Colonic mucosa (tissue), 4 donors: Measurements from ENCODE around the gene CYTH3. TPM values are rescaled to one million over a fixed set of nuclear protein-coding genes. Genes with fewer than 3 reads are reported as not detected.

Source experiments
- DNase-seq: peaks from one replicate; pipeline ENCODE4 v3.0.0-alpha.2; 2020
- H3K27ac ChIP-seq: fragments of 200-600 bp; one replicate; pipeline ENCODE4 v1.8.0; 2021
- H3K27me3 ChIP-seq: fragments of 200-600 bp; one replicate; pipeline ENCODE4 v1.8.0; 2021
- H3K36me3 ChIP-seq: fragments of 200-600 bp; one replicate; pipeline ENCODE4 v1.8.0; 2021
- H3K4me1 ChIP-seq: fragments of 200-600 bp; one replicate; pipeline ENCODE4 v1.8.0; 2021; ENCODE audit warnings: mild to moderate bottlenecking
- H3K4me3 ChIP-seq: fragments of 200-600 bp; one replicate; pipeline ENCODE4 v1.8.0; 2021
- H3K9ac ChIP-seq, 2 donors: one replicate each; pipeline ENCODE4 v1.7.0; 2013; ENCODE audit warnings: control low read depth in 2 of 2, low read depth in 2 of 2, low read length in 2 of 2
- H3K9me3 ChIP-seq: fragments of 200-600 bp; one replicate; pipeline ENCODE4 v1.8.0; 2021
- intact Hi-C: fragments of 100-400 bp; cut with DNase I; formaldehyde crosslinking; loops from one replicate; pipeline ENCODE4 v1.14.1; 2022
- total RNA-seq, 2 donors: library from RNA; stranded (reverse); fragmentation: NEBNext Ultra II Directional in 1 of 2; extraction: Animal tissue kit (Norgen Biotek cat#: 25700) in 1 of 2; gene quantifications; one replicate each; pipeline ENCODE4 v1.2.1, GENCODE V29; 2021
- TF ChIP-seq, protein P1 (sequence below): fragments of 200-600 bp; IDR thresholded peaks from one replicate; pipeline ENCODE4 v1.8.0; 2022; ENCODE audit warnings: antibody characterized with exemption, mild to moderate bottlenecking
- donor health status: healthy.
- donor health status: DM: no; HTN: no; CAD: no.
- donor health status: DM: no; HTN: no; CAD: no.

The CYTH3 gene
- total RNA-seq, 2 donors from 2014 or later, result 9.1 to 11.3 TPM

DNA sequence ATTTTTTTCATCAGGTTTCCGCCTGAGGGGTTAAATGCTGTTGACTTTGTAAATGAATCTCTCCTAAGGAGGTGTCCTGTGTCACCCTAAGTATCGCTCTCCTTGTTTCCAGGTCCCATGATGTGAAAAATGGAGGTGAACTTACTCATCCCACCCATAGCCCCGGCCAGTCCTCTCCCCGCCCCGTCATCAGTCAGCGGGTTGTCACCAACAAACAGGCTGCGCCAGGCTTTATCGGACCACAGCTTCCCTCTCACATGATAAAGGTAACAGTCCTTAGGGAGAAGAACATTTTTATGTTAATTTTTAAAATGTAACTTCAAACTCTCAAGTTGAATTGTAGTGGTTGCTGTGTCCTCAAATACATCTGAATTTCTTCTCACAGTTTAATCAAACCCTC is 124.8 kb downstream of the CYTH3 start:
- TF ChIP-seq, protein P1, sequence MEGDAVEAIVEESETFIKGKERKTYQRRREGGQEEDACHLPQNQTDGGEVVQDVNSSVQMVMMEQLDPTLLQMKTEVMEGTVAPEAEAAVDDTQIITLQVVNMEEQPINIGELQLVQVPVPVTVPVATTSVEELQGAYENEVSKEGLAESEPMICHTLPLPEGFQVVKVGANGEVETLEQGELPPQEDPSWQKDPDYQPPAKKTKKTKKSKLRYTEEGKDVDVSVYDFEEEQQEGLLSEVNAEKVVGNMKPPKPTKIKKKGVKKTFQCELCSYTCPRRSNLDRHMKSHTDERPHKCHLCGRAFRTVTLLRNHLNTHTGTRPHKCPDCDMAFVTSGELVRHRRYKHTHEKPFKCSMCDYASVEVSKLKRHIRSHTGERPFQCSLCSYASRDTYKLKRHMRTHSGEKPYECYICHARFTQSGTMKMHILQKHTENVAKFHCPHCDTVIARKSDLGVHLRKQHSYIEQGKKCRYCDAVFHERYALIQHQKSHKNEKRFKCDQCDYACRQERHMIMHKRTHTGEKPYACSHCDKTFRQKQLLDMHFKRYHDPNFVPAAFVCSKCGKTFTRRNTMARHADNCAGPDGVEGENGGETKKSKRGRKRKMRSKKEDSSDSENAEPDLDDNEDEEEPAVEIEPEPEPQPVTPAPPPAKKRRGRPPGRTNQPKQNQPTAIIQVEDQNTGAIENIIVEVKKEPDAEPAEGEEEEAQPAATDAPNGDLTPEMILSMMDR, result no peak

DNA sequence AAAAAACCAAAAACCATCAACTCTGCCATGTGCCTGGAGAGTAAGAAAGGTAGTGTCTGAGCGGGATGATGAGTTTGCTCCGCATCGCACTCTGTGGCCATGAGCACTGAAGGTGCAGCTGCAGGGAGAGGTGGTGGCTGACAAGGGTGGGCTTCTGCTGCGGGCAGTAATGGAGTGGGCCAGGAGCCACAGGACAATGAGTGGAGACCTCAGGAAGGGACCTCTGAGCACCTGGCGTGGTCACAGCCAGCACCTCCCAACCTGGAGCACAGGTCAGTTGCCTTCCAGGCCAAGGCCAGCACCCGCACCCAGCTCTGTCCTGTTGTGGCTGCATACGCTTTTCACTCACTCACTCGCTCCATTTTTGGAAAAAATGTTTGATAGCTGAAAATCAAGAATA is 125.8 kb downstream of the CYTH3 start:
- Histone ChIP-seq H3K27me3 (no peaks in the 10 kb centered on the region), H3K9me3 (no peaks in the 10 kb centered on the region), H3K4me1 (no peaks in the 10 kb centered on the region), H3K27ac (no peak overlapping the region), H3K9ac (no peak overlapping the region), H3K36me3 (peaks cover 3% of the 10 kb centered on the region), H3K4me3 (no peak overlapping the region)
- no peak for DNase-seq
- TF ChIP-seq, protein P1, result no peak
- intact Hi-C loops, result no loop called here

More for the DNA sequence above, 124.8 kb downstream of the CYTH3 start:
- Histone ChIP-seq H3K9me3 (no peaks in the 10 kb centered on the region), H3K4me3 (no peak overlapping the region), H3K4me1 (no peaks in the 10 kb centered on the region), H3K9ac (no peak overlapping the region), H3K27ac (no peak overlapping the region), H3K36me3 (peaks cover 3% of the 10 kb centered on the region), H3K27me3 (no peaks in the 10 kb centered on the region)
- no peak for DNase-seq
- intact Hi-C loops, result no loop called here

DNA sequence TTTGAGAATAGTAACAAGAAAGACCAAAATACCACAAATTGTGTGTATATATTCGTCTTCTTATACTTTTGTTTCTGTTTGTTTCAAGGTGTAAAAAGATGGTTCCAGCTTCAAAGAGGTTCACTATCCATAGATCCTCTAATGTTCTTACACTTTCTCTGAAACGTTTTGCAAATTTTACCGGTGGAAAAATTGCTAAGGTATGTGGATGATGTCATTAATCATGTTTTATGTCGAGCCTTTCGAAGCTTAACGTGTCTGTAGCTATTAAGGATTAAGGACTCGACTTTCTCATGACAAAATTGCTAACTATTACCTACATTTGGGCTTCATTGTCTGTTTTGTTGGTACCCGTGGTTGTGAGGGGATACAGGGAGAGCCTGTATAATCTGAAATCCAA is 128.4 kb downstream of the CYTH3 start:
- no peak for DNase-seq
- H3K9ac ChIP-seq, result no peak overlapping the region
- H3K4me1 ChIP-seq, result no peaks in the 10 kb centered on the region
- intact Hi-C loops, result no loop called here
- no peaks in the 10 kb centered on the region for H3K27me3 ChIP-seq
- TF ChIP-seq, protein P1, result no peak
- no peak overlapping the region for H3K27ac ChIP-seq
- H3K4me3 ChIP-seq, result no peak overlapping the region
- H3K9me3 ChIP-seq, result no peaks in the 10 kb centered on the region
- peaks cover 7% of the 10 kb centered on the region for H3K36me3 ChIP-seq

DNA sequence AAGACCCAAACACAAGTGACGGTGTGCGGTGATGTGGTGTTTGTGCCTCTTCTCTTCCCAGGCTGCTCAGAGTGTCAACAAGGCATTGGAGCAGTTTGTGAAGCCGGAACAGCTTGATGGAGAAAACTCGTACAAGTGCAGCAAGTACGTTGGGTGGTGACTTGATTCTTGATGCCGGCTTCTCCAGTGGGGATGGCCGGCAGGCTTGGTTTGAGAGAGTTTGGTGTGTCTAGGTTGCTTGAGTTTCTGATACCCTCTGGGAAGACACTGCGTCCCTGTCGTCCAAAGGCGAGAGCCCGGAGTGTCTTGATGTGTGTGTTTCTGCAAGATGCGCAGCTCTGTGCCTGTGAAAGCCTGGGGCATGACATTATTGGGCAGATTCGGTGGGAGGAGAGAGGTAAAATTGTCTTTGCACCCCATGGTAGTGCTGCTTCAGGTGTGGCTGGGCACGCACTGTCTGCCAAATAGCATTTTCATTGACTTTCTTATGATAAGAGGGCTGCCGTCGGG is 129.5 kb downstream of the CYTH3 start:
- Histone ChIP-seq H3K9ac (no peak overlapping the region), H3K4me3 (no peak overlapping the region), H3K4me1 (no peaks in the 10 kb centered on the region), H3K9me3 (no peaks in the 10 kb centered on the region), H3K27ac (no peak overlapping the region), H3K36me3 (peaks cover 7% of the 10 kb centered on the region), H3K27me3 (no peaks in the 10 kb centered on the region)
- intact Hi-C loops, result no loop called here
- DNase-seq, result no peak
- TF ChIP-seq, protein P1, result no peak

DNA sequence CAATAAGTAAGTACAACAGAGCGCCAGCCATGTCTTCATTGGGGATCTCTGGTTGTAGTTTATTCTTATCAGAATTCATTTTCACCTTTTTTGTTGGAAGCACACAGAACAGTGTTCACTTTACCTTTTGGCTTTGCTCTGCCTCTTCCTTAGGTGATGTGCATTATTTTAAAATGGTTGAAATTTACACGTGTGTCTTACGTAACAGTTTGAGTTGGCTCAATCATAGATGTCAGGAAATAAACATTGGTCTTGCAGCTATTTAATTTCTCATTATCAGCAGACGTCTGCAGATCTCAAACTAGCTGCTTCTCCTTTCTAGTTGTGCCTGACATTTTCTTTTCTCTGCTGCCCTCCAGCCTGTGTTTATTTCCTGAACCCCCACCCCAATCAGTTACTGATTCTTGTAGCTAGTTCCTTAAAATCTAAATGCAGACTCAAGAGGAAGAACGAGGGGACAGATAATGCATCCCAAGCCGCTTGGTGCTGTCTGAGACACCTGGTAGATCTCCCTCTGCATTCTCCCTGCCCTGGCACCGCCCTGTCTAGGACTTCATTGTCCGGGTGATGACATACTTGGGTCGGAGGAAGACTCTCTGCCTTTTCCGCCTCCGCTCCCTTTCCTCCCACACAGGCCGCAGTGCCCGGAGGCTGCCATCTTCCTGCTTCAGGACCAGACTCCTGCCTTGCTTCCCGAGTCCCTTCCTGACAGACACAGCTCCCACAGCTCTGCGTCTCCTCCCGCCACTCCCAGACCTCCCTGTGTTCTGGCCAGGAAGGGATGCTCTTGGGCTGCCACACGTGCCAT is 133.0 kb downstream of the CYTH3 start:
- DNase-seq, result no peak
- no peaks in the 10 kb centered on the region for H3K4me1 ChIP-seq
- intact Hi-C loops, result no loop called here
- no peak overlapping the region for H3K9ac ChIP-seq
- H3K9me3 ChIP-seq, result no peaks in the 10 kb centered on the region
- no peak overlapping the region for H3K27ac ChIP-seq
- TF ChIP-seq, protein P1, result no peak
- no peaks in the 10 kb centered on the region for H3K27me3 ChIP-seq
- H3K36me3 ChIP-seq, result peaks cover 7% of the 10 kb centered on the region
- no peak overlapping the region for H3K4me3 ChIP-seq
